Measurements from ENCODE around the gene TMPRSS4.

Gene TMPRSS4

DNA sequence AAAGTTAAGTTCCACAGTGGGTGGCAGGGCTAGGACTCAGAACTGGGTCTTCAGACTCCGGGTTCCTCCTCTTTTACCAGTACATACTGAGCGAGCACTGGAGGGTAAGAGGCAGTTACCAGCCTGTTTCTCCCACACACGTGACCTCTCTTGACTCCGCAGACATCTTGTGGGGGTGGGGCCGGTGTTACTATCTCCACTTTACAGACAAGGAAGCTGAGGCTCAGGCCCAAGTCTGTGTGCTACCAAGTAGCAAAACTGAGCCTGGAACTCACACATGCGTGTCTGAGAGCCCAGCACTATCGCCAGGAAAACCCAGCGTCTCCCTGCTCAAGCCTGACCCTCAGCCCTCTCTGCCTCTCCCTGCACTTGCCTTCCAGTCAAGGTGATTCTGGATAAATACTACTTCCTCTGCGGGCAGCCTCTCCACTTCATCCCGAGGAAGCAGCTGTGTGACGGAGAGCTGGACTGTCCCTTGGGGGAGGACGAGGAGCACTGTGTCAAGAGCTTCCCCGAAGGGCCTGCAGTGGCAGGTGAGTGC is 25.9 kb downstream of the TMPRSS4 start:
- no peak for DNase-seq

DNA sequence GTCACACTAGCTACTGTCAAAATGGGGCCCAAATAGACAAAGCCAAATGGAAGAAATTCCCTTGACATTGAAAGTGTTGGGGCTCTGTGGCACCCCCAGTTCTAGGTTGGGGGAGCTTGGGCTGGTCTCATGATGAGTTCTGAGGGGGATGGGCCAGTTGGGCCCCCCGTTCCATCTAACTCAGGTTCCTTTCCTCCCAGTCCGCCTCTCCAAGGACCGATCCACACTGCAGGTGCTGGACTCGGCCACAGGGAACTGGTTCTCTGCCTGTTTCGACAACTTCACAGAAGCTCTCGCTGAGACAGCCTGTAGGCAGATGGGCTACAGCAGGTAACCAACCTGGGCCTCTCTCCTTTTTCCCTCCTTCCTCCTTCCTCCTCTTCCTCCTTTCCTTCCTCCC is 27.6 kb downstream of the TMPRSS4 start:
- DNase-seq = no peak

DNA sequence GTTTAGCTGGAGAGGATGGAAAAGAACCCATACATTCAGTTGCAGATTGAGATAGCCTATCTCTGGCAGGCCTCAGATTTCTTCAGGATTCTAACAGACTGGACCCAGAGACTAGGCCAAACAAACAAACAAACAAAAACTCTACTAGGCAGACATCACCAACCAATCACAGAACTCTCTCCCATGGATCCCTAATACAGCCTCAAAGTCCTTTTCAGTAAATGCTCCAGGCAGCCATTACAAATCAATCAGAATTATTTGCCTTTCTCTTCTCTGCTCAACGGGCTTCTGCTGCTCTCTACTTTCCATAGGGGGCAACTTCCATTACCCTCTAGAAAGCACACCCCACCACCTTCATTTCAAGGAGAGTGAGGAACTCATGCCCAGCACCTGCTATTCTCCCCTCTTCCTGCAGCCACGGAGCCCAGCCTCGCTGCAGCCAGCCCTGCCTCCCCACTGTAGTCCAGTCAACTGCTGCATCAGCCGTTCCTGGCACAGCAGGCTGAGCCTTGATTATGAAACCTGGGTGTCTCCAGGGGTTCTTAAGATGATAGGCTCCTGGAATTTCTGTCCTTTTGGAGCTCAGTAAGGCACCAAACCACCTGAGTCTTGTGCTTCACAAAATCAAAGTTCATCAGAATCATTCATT is 28.9 kb downstream of the TMPRSS4 start:
- DNase-seq = no peak

- DNase-seq = no peak
Measured at GRCh38 chr11:118106789-118107335, 30.0 kb downstream of the TMPRSS4 start.

- no peak for DNase-seq
Measured at GRCh38 chr11:118108513-118108912, 31.6 kb downstream of the TMPRSS4 start.

DNA sequence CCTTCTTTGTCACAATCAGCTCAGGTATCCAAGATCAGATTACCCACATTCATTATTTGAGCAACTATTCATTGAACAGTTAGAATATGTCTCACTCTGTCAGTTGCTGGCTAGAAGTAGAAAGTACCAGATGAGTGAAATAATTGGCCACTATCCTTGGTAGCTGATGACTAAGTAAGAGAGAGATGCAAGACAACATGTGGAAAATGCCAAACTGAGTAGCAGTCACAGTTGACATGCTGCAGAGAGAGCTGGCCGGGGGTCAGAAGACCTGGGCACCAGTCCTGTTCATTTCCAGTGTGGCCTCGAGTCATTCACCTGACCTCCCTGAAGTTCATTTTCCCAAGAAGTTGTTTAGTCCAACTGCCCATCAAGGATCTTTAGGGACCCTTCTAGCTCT is 32.4 kb downstream of the TMPRSS4 start:
- DNase-seq = no peak

GRCh38 chr11:118111019-118111743 is 34.3 kb downstream of the TMPRSS4 start:
- no peak for DNase-seq

- no peak for DNase-seq
Measured at GRCh38 chr11:118111744-118112035, 34.8 kb downstream of the TMPRSS4 start.

- DNase-seq = no peak
Measured at GRCh38 chr11:118112711-118113430, 36.0 kb downstream of the TMPRSS4 start.

DNA sequence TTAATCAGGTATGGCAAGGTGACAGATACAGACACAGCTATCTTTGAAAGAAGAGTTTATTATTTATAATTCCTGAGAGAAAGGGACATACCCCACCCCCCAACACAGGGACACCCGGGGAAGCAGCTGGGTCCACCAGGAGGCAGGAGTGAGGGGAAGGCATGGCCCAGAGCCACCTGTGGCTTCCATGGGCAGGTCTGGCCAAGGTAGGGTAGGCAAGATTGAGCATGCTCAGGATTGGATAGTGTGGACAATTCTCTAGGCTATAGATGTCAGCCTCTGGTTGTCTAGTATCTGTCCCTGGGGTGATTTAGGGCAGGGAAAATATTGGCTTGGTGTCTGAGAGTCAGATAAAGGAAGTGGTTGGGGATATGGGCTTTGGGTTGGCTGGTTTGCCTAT is 37.4 kb downstream of the TMPRSS4 start:
- DNase-seq = no peak

- no peak for DNase-seq
Measured at GRCh38 chr11:118115048-118115447, 38.2 kb downstream of the TMPRSS4 start.

DNA sequence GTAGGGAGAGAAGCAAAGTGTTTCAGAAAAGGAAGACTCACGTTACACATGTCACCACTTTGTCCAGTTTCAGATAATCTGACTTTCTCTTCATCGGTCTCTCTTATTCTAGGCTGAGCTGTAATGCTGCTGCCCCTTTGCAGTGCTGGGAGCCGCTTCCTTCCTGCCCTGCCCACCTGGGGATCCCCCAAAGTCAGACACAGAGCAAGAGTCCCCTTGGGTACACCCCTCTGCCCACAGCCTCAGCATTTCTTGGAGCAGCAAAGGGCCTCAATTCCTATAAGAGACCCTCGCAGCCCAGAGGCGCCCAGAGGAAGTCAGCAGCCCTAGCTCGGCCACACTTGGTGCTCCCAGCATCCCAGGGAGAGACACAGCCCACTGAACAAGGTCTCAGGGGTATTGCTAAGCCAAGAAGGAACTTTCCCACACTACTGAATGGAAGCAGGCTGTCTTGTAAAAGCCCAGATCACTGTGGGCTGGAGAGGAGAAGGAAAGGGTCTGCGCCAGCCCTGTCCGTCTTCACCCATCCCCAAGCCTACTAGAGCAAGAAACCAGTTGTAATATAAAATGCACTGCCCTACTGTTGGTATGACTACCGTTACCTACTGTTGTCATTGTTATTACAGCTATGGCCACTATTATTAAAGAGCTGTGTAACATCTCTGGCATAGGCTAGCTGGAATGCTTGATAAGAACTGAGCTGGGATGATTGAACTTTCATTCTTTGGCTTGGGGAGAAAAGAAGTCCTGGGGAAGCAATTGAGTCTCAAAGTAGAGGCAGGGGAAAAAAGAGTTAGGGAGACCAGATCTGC is 41.1 kb downstream of the TMPRSS4 start:
- DNase-seq = no peak

DNA sequence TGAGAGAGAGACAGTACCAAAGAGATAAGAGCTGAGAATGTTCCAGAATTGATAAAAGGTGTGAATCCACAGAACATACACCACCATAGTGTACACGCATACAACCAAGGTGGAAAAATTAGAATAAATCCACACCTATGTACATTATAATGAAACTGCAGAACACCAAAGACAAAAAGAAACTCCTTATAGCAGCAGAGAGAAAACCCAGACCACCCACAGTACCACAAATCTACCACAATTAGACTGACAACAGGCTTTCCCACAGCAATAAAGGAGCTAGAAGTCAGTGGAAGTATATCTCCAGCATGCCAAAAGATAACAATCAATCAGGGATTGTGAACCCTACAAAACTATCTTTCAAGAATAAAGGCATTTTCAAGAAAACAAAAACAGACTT is 43.9 kb downstream of the TMPRSS4 start:
- DNase-seq = no peak

- no peak for DNase-seq
Measured at GRCh38 chr11:118124929-118125535, 48.2 kb downstream of the TMPRSS4 start.

DNA sequence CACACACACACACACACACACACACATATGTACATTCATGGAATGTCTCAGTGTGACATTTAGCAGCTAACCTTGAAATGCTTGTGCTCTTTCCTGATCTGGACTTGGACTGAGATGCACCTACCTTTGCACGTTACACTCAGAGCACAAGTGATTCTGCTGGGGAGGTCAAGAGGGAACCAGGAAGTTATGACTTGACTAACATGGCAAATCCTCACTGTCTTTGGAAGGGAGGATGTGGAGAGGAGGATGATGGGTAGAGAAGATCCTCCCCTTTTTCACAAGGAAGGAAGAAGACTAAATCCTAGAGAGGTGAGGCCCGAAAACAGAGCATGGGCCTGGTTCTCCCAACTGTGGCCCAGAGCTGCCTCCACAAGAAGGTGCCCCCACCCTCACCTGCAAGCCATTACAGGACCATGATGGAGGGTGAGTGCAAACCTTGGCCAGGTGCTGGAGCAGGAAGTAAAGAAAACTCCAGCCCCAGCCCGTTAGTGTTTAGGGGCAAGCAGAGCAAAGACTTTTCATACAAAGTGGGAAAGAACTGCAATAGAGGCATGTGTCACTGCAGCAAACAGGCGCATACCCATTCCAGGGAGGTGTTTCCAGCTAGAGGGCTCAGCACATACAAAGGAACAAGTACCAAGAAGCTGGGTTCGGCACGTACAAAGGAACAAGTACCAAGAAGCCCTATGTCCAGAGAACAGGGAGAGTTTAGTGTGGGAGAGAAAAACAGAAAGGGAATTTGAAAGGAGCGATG is 49.4 kb downstream of the TMPRSS4 start:
- DNase-seq = no peak

GRCh38 chr11:118128310-118128709 is 51.4 kb downstream of the TMPRSS4 start:
- no peak for DNase-seq

GRCh38 chr11:118128721-118129470 is 52.0 kb downstream of the TMPRSS4 start:
- DNase-seq = no peak

DNA sequence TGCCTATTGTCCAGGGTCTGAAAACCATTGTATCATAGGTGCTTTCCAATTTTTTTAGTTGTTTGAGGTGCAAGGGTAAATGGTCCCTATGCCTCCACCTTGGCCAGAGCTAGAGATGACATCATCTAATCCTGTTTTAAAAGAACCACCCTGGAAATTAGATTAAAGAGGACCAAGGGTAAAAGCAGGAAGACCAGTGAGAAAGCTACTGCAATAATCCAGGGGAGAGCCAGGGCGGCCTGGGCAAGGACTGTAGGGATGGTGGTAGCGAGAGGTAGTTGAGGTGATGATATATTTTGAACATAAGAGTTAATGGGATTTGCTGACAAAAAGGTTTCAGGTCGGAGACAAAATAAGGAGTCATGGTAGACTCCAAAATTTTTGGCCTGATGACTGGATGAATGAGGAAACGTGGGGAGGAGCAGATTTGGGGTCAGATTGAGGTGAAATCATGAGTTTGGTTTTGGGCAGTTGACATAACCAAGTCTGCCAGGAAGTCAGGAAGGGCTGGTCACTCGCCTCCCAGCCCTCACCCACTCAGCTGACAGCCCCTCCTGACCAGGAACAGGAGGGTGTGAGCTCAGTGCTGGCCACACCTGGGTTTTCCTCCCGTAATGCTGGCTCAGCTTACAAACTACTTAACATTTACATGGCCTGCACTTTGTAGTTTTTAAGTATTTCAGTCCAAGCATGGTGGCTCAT is 52.7 kb downstream of the TMPRSS4 start:
- DNase-seq = no peak
